Urinary bladder (tissue), 4 donors: ENCODE results near the gene ZBTB14. TPM values are rescaled to one million over a fixed set of nuclear protein-coding genes. Genes with fewer than 3 reads are reported as not detected.

Experiments used
- DNase-seq: peaks from one replicate; pipeline ENCODE4 v3.0.0-alpha.2; 2015; ENCODE audit errors: extremely low spot score
- H3K27ac ChIP-seq: one replicate; pipeline ENCODE4 v1.5.1; 2013; ENCODE audit warnings: low read depth, mild to moderate bottlenecking, moderate library complexity
- H3K36me3 ChIP-seq: one replicate; pipeline ENCODE4 v1.6.1; 2013; ENCODE audit warnings: mild to moderate bottlenecking, moderate library complexity; ENCODE audit not compliant: insufficient read depth
- H3K4me1 ChIP-seq: one replicate; pipeline ENCODE4 v1.6.1; 2013; ENCODE audit warnings: mild to moderate bottlenecking, moderate library complexity; ENCODE audit not compliant: insufficient read depth
- H3K4me3 ChIP-seq: one replicate; pipeline ENCODE4 v1.5.1; 2013; ENCODE audit warnings: low read depth, low read length
- WGBS: extraction: QIAGEN DNeasy Blood & Tissue Kit; methylation state at CpG from one replicate; pipeline ENCODE4 v1.1.7; 2013; 5-methylcytosine and 5-hydroxymethylcytosine counted together
- polyA plus RNA-seq: library from polyadenylated mRNA; stranded (reverse); fragments of 200-250 nt; gene quantifications from one replicate; pipeline ENCODE4 v1.2.3, GENCODE V29; 2013
- total RNA-seq: library from RNA; depleted of rRNA; stranded (reverse); fragments of >200 nt; gene quantifications from one replicate; pipeline ENCODE4 v1.2.3, GENCODE V29; 2014
- donor health status: healthy with polysubstance abuse.
- donor health status: healthy.

The ZBTB14 gene
- total and polyA plus RNA-seq, 2 donors, result 9.7 to 16.0 TPM

DNA sequence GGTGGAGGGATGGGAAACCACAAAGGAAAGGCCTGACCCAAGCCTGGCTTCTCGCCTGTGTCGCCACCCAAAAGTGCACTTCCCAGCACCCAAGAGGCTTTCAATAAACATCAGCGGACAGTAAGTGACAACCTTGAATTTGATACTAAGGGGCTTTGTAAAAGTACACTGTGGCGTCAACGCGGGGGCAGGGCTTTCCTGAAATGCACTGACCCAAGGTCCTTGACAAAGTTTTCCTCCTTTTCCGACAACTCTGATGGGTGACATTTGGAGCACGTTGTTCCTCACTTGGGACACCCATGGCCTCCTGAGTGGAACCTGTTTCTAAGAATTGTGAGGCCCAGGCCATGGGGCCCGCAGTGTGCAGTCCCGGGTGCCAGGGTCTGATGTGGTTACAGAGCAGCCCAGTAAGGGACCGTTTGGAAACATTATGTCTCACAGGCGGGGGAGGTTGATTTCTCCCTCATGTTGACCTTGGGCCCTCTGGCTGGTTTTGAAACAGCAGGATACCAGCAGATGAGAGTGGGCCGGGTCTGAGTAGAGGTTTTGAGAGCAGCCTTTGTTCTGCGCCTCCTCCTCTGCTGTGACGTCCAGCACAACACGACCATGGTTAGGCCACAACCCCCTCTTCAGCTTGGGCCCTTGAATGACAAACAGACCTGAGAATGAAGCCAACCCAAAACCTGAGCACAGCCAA is 2.8 kb upstream of the ZBTB14 start:
- H3K36me3 ChIP-seq, result no peaks in the 10 kb centered on the region
- no peak overlapping the region for H3K27ac ChIP-seq
- H3K4me1 ChIP-seq, result no peaks in the 10 kb centered on the region
- 84% methylated on average over 16 of the region's 16 CpGs for WGBS
- DNase-seq, result no peak
- no peak overlapping the region for H3K4me3 ChIP-seq

GRCh38 chr18:5297597-5297996 is 2.1 kb upstream of the ZBTB14 start:
- Histone ChIP-seq H3K4me1 (no peaks in the 10 kb centered on the region), H3K36me3 (no peaks in the 10 kb centered on the region), H3K27ac (no peak overlapping the region), H3K4me3 (no peak overlapping the region)
- 94% methylated on average over 12 of the region's 12 CpGs for WGBS
- no peak for DNase-seq

GRCh38 chr18:5296706-5297320 is 1.3 kb upstream of the ZBTB14 start:
- Histone ChIP-seq H3K4me1 (no peaks in the 10 kb centered on the region), H3K4me3 (peak overlapping the region; percentile 97), H3K36me3 (no peaks in the 10 kb centered on the region), H3K27ac (peak overlapping the region; percentile 92)
- 3% methylated on average over 36 of the region's 36 CpGs for WGBS
- DNase-seq, result peak; percentile 67

DNA sequence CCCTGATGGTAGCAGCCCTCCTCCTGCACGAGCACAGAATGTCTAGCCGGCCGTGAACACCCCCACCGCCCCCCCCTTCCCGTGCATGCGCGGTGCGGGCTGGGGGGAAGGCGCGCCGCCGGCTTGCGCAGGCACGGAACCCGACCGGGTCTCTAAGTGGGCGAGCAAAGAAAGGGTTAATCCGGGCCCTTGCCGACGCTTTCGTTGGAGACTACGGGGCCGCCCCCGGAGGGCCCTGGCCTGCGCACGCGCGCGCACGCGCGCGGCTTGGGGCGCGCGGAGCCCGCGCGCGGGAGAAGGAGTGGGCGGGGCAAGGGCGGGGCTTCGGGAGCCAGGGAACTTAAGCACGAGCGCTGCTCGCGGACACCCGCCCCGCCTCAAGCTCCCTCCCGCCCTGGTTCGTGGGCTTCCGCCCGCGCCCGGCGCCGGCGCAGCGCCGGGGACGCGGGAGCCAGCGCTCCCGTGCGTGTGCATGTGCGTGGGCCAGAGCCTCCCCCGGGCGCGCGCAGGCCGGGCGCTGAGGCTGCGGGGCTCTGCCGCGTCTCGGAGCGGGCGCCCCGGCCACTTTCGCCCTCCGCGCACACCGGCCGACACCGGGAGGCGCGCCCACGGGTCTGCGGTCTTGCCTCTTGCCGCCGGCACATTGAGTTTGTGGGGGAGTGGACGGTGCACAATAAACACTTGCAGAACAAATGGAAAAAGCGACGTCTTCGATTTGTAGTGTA is 617 bp upstream of the ZBTB14 start:
- Histone ChIP-seq H3K4me3 (peak overlapping the region; percentile 97), H3K27ac (peak overlapping the region; percentile 96), H3K4me1 (no peaks in the 10 kb centered on the region), H3K36me3 (no peaks in the 10 kb centered on the region)
- WGBS, result under 1% methylated on average over 95 of the region's 95 CpGs
- peak; percentile 86 for DNase-seq

- DNase-seq, result peak; percentile 5
- under 1% methylated on average over 53 of the region's 58 CpGs for WGBS
- H3K4me3 ChIP-seq, result peak overlapping the region; percentile 97
- peak overlapping the region; percentile 88 for H3K27ac ChIP-seq
- H3K4me1 ChIP-seq, result no peaks in the 10 kb centered on the region
- no peaks in the 10 kb centered on the region for H3K36me3 ChIP-seq
Observed at GRCh38 chr18:5294457-5295230, 882 bp downstream of the ZBTB14 start.

DNA sequence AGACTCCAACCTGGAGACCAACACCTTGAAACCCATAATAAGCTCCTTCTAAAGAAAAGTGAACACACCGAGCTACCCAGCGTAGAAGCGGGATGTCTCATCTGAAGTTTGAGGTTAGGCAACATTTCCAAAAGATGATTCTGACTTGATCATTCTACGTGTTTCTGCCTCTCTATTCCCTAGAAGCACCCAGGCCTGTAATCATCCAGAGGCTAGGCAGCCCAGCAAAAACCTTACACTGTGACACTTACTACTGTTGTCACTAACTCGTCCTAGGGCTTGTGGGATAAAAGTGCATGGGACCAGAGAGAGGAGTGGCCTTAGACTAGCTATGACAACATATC is 1.4 kb downstream of the ZBTB14 start:
- Histone ChIP-seq H3K4me1 (no peaks in the 10 kb centered on the region), H3K36me3 (no peaks in the 10 kb centered on the region), H3K27ac (peak overlapping the region; percentile 88), H3K4me3 (no peak overlapping the region)
- DNase-seq, result no peak
- WGBS, result 60% methylated on average over 5 of the region's 5 CpGs

DNA sequence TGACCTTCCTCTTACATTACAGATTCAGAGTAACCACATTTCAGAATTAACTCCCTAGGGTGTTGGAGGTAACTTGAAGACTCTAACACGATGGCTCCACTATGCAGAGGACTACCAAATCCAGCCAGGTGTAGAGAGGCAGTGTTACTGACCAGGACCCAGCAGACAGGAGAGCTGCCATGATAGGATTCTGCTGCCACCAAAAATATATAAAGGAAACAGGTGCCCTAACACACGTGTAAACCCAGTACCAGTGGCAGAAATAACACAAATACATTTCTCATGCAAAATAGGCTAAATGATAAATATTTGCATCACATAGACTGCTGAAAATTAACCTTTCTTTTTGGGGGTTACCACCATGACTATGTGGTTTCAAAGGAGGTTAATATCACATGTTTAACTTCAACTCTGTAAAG is 7.0 kb downstream of the ZBTB14 start:
- Histone ChIP-seq H3K36me3 (no peaks in the 10 kb centered on the region), H3K4me1 (no peaks in the 10 kb centered on the region), H3K27ac (no peak overlapping the region), H3K4me3 (no peak overlapping the region)
- no peak for DNase-seq
- WGBS, result 59% methylated on average over 2 of the region's 2 CpGs

DNA sequence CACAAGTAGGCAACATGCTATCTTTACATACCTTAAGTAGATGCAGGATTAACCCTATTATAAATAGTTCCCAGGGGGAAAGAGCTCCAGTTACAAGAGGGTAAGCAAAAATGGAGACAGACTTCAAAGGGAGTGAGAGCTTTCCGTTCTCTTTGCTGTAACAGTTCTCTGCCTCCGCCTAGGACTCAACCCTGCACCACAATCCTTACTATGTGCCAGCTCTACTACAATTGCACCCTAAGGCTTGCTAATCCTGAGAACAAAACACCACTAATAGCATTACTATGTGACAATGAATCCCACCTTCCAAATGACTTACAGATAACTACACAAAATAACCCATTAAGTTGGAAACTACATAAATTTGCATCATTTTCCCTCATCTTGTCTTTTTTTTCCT is 7.7 kb downstream of the ZBTB14 start:
- WGBS, result 66% methylated on average over 2 of the region's 2 CpGs
- Histone ChIP-seq H3K36me3 (no peaks in the 10 kb centered on the region), H3K4me1 (no peaks in the 10 kb centered on the region), H3K27ac (no peak overlapping the region), H3K4me3 (no peak overlapping the region)
- no peak for DNase-seq

GRCh38 chr18:5286525-5286924 is 9.0 kb downstream of the ZBTB14 start:
- H3K4me1 ChIP-seq, result no peaks in the 10 kb centered on the region
- no peak overlapping the region for H3K4me3 ChIP-seq
- no peak overlapping the region for H3K27ac ChIP-seq
- H3K36me3 ChIP-seq, result no peaks in the 10 kb centered on the region
- DNase-seq, result no peak

- WGBS, result 59% methylated on average over 2 of the region's 2 CpGs
- no peaks in the 10 kb centered on the region for H3K4me1 ChIP-seq
- no peaks in the 10 kb centered on the region for H3K36me3 ChIP-seq
- H3K4me3 ChIP-seq, result no peak overlapping the region
- H3K27ac ChIP-seq, result no peak overlapping the region
- DNase-seq, result no peak
Observed at GRCh38 chr18:5285326-5285725, 10.2 kb downstream of the ZBTB14 start.

DNA sequence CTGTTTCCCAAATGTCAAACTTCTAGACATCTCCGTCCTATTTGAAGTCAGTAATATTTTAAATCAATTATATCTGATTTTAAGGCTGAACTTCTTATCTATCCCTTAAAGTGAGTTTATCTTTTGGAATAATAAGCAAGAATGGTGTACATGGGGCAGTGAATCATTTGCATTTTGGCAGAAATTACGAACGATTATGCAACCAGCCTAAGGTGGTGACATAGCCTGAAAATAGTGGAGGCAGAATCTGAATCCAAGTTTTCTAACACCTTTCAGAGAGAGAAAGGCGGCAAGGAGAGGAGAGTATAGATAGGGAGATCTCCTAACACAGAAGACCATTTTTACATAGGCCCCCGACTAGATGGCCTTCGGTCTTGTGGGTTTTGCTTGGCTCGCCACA is 10.7 kb downstream of the ZBTB14 start:
- H3K4me1 ChIP-seq, result no peaks in the 10 kb centered on the region
- no peak overlapping the region for H3K4me3 ChIP-seq
- no peak overlapping the region for H3K27ac ChIP-seq
- 78% methylated on average over 7 of the region's 7 CpGs for WGBS
- DNase-seq, result no peak
- no peaks in the 10 kb centered on the region for H3K36me3 ChIP-seq

DNA sequence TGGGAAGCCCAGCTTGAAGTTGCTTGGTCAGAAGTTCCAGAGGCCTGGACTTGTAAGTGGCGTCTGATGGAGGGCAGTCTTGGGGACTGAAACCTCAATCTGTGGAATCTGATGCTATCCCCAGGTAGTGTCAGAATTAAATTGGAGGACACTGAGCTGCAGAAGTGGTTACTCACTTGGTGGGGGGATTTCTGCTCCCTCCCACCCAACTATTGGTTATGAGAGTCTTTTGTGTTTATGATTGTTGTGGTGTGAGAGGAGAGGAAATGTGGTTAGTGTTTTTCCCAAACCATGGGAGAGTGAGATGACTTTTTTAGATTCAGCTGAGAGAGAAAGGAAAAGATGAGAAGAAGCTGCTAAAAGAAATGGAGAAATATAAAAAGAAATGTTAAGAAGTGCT is 12.8 kb downstream of the ZBTB14 start:
- no peak for DNase-seq
- Histone ChIP-seq H3K4me1 (no peaks in the 10 kb centered on the region), H3K27ac (no peak overlapping the region), H3K36me3 (no peaks in the 10 kb centered on the region), H3K4me3 (no peak overlapping the region)
- WGBS, result 90% methylated on average over 1 of the region's 1 CpG

- DNase-seq, result no peak
- no peak overlapping the region for H3K4me3 ChIP-seq
- no peaks in the 10 kb centered on the region for H3K36me3 ChIP-seq
- H3K4me1 ChIP-seq, result no peaks in the 10 kb centered on the region
- 32% methylated on average over 3 of the region's 3 CpGs for WGBS
- H3K27ac ChIP-seq, result no peak overlapping the region
Observed at GRCh38 chr18:5276947-5277346, 18.6 kb downstream of the ZBTB14 start.
